GM21447 (cell line): Measurements from ENCODE around the gene TBL1X.

ENCODE experiments used
- ATAC-seq: cut with Tn5 transposase; IDR thresholded peaks from one replicate; pipeline ENCODE4 v1.9.1; 2021; ENCODE audit not compliant: unreplicated experiment

The TBL1X gene

GRCh38 chrX:9578083-9578779 lies 113.4 kb downstream of the TBL1X start:
- no peak for ATAC-seq

GRCh38 chrX:9581771-9582385 lies 117.0 kb downstream of the TBL1X start:
- no peak for ATAC-seq

- no peak for ATAC-seq
Observed at GRCh38 chrX:9582956-9583355, 118.1 kb downstream of the TBL1X start.

- no peak for ATAC-seq
Observed at GRCh38 chrX:9586992-9587392, 122.1 kb downstream of the TBL1X start.

- no peak for ATAC-seq
Observed at GRCh38 chrX:9587642-9588041, 122.8 kb downstream of the TBL1X start.

GRCh38 chrX:9591496-9591895 lies 126.6 kb downstream of the TBL1X start:
- ATAC-seq, result no peak

- ATAC-seq, result no peak
Observed at GRCh38 chrX:9593756-9594155, 128.9 kb downstream of the TBL1X start.

- ATAC-seq, result no peak
Observed at GRCh38 chrX:9595174-9595573, 130.3 kb downstream of the TBL1X start.

- no peak for ATAC-seq
Observed at GRCh38 chrX:9596837-9597236, 132.0 kb downstream of the TBL1X start.

GRCh38 chrX:9597361-9598035 lies 132.6 kb downstream of the TBL1X start:
- ATAC-seq, result no peak

GRCh38 chrX:9598344-9598743 lies 133.5 kb downstream of the TBL1X start:
- ATAC-seq, result no peak

GRCh38 chrX:9604111-9604907 lies 139.5 kb downstream of the TBL1X start:
- ATAC-seq, result no peak

- ATAC-seq, result no peak
Observed at GRCh38 chrX:9604908-9605306, 140.0 kb downstream of the TBL1X start.

GRCh38 chrX:9605484-9605883 lies 140.6 kb downstream of the TBL1X start:
- no peak for ATAC-seq

GRCh38 chrX:9606971-9607370 lies 142.1 kb downstream of the TBL1X start:
- no peak for ATAC-seq

GRCh38 chrX:9609499-9609898 lies 144.6 kb downstream of the TBL1X start:
- ATAC-seq, result no peak

- no peak for ATAC-seq
Observed at GRCh38 chrX:9609987-9610386, 145.1 kb downstream of the TBL1X start.

- ATAC-seq, result no peak
Observed at GRCh38 chrX:9610771-9611392, 146.0 kb downstream of the TBL1X start.

GRCh38 chrX:9611436-9612145 lies 146.7 kb downstream of the TBL1X start:
- ATAC-seq, result no peak

GRCh38 chrX:9612146-9612505 lies 147.3 kb downstream of the TBL1X start:
- no peak for ATAC-seq

GRCh38 chrX:9614016-9614415 lies 149.2 kb downstream of the TBL1X start:
- no peak for ATAC-seq
